HG03064 (cell line): ENCODE results near the gene OR4N2.
"Not testable (repeated sequence)": the region's sequence is repeated elsewhere in the genome, so short reads cannot be mapped to it uniquely, and the experiment has no call there.

Experiments used
- ATAC-seq: cut with Tn5 transposase; IDR thresholded peaks from one replicate; pipeline ENCODE4 v1.9.1; 2021; ENCODE audit warnings: low read depth; ENCODE audit not compliant: unreplicated experiment

The OR4N2 gene

GRCh38 chr14:19803470-19803869 lies at the start of gene OR4N2:
TSS of gene OR4N2 (plus strand) at chr14:19803770. CDS start at chr14:19827449, 23,679 bp downstream.
- not testable (repeated sequence) for ATAC-seq

- ATAC-seq = no peak
These were observed 49.4 kb upstream of the OR4N2 start for GRCh38 chr14:19754172-19754571.

- not testable (repeated sequence) for ATAC-seq
These were observed 32.1 kb upstream of the OR4N2 start for GRCh38 chr14:19771491-19771890.

GRCh38 chr14:19771895-19772430 lies 31.6 kb upstream of the OR4N2 start:
- ATAC-seq = no peak

GRCh38 chr14:19772454-19772853 lies 31.1 kb upstream of the OR4N2 start:
- ATAC-seq = not testable (repeated sequence)

- ATAC-seq = not testable (repeated sequence)
These were observed 30.4 kb upstream of the OR4N2 start, which contains the start of gene OR4M1 for GRCh38 chr14:19773204-19773603. TSS of gene OR4M1 (plus strand) at chr14:19773504. CDS start at chr14:19780323, 6,819 bp downstream.

GRCh38 chr14:19775587-19775986 lies 28.0 kb upstream of the OR4N2 start:
- no peak for ATAC-seq

GRCh38 chr14:19785848-19786247 lies 17.7 kb upstream of the OR4N2 start:
- not testable (repeated sequence) for ATAC-seq

- not testable (repeated sequence) for ATAC-seq
These were observed 16.3 kb upstream of the OR4N2 start for GRCh38 chr14:19787318-19787717.

GRCh38 chr14:19788150-19788549 lies 15.4 kb upstream of the OR4N2 start:
- ATAC-seq = not testable (repeated sequence)

- ATAC-seq = not testable (repeated sequence)
These were observed 7.0 kb upstream of the OR4N2 start for GRCh38 chr14:19796520-19797108.

GRCh38 chr14:19799880-19800279 lies 3.7 kb upstream of the OR4N2 start:
- no peak for ATAC-seq

- ATAC-seq = no peak
These were observed 3.1 kb upstream of the OR4N2 start for GRCh38 chr14:19800282-19801117.

GRCh38 chr14:19801118-19801464 lies 2.5 kb upstream of the OR4N2 start:
- ATAC-seq = no peak

- not testable (repeated sequence) for ATAC-seq
These were observed 9.8 kb downstream of the OR4N2 start for GRCh38 chr14:19813171-19813920.

- not testable (repeated sequence) for ATAC-seq
These were observed 16.3 kb downstream of the OR4N2 start for GRCh38 chr14:19819879-19820278.

GRCh38 chr14:19821016-19821415 lies 17.4 kb downstream of the OR4N2 start:
- ATAC-seq = not testable (repeated sequence)

- no peak for ATAC-seq
These were observed 19.6 kb downstream of the OR4N2 start for GRCh38 chr14:19823178-19823577.

GRCh38 chr14:19823765-19824164 lies 20.2 kb downstream of the OR4N2 start:
- ATAC-seq = no peak

GRCh38 chr14:19827626-19828244 lies 24.2 kb downstream of the OR4N2 start:
- ATAC-seq = not testable (repeated sequence)
